Spleen (tissue), 7 donors: ENCODE results near the gene CORO1A.
"Not testable (repeated sequence)": the region's sequence is repeated elsewhere in the genome, so short reads cannot be mapped to it uniquely, and the experiment has no call there.

Experiments used
- POLR2A ChIP-seq, 3 donors: fragments of 450-650 bp; IDR thresholded peaks; one replicate each; pipeline ENCODE4 v1.5.1; 2017; ENCODE audit warnings: antibody characterized with exemption in 3 of 3, mild to moderate bottlenecking in 1 of 3
- TF ChIP-seq, protein P1 (sequence below), 11 experiments: fragments of 200-600 bp in 7 of 11; fragments of 450-650 bp in 4 of 11; sonication (generic) in 4 of 11; IDR thresholded peaks in 8 of 11; conservative IDR thresholded peaks in 3 of 11; 1 replicate in 7 of 11; 2 replicates in 4 of 11; pipeline versions ENCODE4 v1.4.0 to v1.8.0; 2016 to 2021; ENCODE audit warnings: antibody characterized with exemption in 11 of 11, inconsistent platforms in 4 of 11, mild to moderate bottlenecking in 1 of 11
- donor health status: DM: no; HTN: no; CAD: no; lungs with moderate emphysema.
- donor health status: DM: no; HTN: no; CAD: no.
- donor health status: DM: no; HTN: no; CAD: no.

DNA sequence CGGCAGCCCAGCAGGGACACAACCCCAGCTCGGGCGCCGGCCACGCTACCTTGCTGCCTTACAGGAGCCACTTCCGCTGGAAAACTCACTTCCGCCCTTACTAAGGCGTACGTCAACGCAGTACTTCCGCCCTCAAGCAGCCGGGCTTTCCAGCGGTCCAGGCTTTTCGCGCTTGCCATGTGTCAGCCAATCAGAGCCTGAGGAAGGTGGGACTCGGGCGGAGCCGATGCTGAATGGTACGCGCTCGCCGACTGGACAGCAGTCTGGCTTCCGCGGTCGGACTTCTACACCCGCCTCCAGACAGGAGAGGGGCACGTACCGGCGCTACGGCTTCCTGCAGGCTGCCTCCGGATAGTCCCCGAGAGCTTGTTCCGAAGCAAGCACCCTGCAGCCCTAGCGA, 10.2 kb downstream of the CORO1A start, which contains the start of the genes BOLA2B and SLX1A:
- TF ChIP-seq, protein P1, sequence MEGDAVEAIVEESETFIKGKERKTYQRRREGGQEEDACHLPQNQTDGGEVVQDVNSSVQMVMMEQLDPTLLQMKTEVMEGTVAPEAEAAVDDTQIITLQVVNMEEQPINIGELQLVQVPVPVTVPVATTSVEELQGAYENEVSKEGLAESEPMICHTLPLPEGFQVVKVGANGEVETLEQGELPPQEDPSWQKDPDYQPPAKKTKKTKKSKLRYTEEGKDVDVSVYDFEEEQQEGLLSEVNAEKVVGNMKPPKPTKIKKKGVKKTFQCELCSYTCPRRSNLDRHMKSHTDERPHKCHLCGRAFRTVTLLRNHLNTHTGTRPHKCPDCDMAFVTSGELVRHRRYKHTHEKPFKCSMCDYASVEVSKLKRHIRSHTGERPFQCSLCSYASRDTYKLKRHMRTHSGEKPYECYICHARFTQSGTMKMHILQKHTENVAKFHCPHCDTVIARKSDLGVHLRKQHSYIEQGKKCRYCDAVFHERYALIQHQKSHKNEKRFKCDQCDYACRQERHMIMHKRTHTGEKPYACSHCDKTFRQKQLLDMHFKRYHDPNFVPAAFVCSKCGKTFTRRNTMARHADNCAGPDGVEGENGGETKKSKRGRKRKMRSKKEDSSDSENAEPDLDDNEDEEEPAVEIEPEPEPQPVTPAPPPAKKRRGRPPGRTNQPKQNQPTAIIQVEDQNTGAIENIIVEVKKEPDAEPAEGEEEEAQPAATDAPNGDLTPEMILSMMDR (IDR thresholded peaks at IDR 0.05 in 8 of 11, conservative IDR thresholded peaks at IDR 0.05 in 3 of 11) = not testable (repeated sequence)
- not testable (repeated sequence) for TF ChIP-seq POLR2A (IDR thresholded peaks at IDR 0.05)
